ENCODE results near the gene HSP90AA1. TPM values are rescaled to one million over a fixed set of nuclear protein-coding genes. Genes with fewer than 3 reads are reported as not detected.
"Not testable (repeated sequence)": the region's sequence is repeated elsewhere in the genome, so short reads cannot be mapped to it uniquely, and the experiment has no call there.

The HSP90AA1 gene
- total RNA-seq, 2 experiments from 2014 or later: 1,344 to 1,372 TPM

- intact Hi-C loops (cut with DNase I, micrococcal nuclease): loop anchor here (5.0 to 10.0 kb wide), 2 partner anchors 59 to 1707 kb away; partner anchors contain the start of gene WDR25 (in 1 of the 2)
- CTCF ChIA-PET: interaction anchor here (0.7 to 1.1 kb wide), 2 partner anchors 230 to 252 kb away, joined by 3 read pairs; no protein-coding TSS in a partner anchor
- peak overlapping the region; percentile 61 for H3K27ac Mint-ChIP-seq
Measured at GRCh38 chr14:102081231-102082080, 5.4 kb downstream of the HSP90AA1 start.

GRCh38 chr14:102080183-102081080 lies 6.4 kb downstream of the HSP90AA1 start:
- H3K4me1 Mint-ChIP-seq: peaks cover 44% of the 10 kb centered on the region
- DNase-seq (no peak), ATAC-seq (no peak)
- H3K9me3 Mint-ChIP-seq (ENCODE audit: low read depth): no peaks in the 10 kb centered on the region
- intact Hi-C loops (cut with DNase I, micrococcal nuclease): loop anchor here (5.0 to 10.0 kb wide), 2 partner anchors 58 to 1706 kb away; partner anchors contain the start of gene WDR25 (in 1 of the 2)
- H3K4me3 Mint-ChIP-seq: peak overlapping the region; percentile 11
- peak overlapping the region; percentile 39 for H3K27ac Mint-ChIP-seq
- ChIA-PET POLR2A (interaction anchor here (0.9 kb wide), 1 partner anchor 115 kb away, joined by 3 read pairs; no protein-coding TSS in a partner anchor), CTCF (interaction anchor here (0.6 to 1.8 kb wide), 2 partner anchors 16 to 117 kb away, joined by 3 to 7 read pairs; no protein-coding TSS in a partner anchor)
- peaks cover 74% of the 10 kb centered on the region for H3K36me3 Mint-ChIP-seq (ENCODE audit: low read depth)
- H3K27me3 Mint-ChIP-seq: no peaks in the 10 kb centered on the region

More at GRCh38 chr14:102081231-102082080, 5.4 kb downstream of the HSP90AA1 start:
- POLR2A ChIA-PET: interaction anchor here (0.9 kb wide), 1 partner anchor 116 kb away, joined by 3 read pairs; no protein-coding TSS in a partner anchor
- no peaks in the 10 kb centered on the region for H3K9me3 Mint-ChIP-seq (ENCODE audit: low read depth)
- H3K4me3 Mint-ChIP-seq: peak overlapping the region; percentile 77
- peaks cover 46% of the 10 kb centered on the region for H3K4me1 Mint-ChIP-seq
- ATAC-seq: no peak
- H3K36me3 Mint-ChIP-seq (ENCODE audit: low read depth): peaks cover 83% of the 10 kb centered on the region
- no peaks in the 10 kb centered on the region for H3K27me3 Mint-ChIP-seq
- no peak for DNase-seq

GRCh38 chr14:102079700-102079979 lies 7.2 kb downstream of the HSP90AA1 start:
- intact Hi-C loops (cut with DNase I, micrococcal nuclease): no loop called here
- Mint-ChIP-seq H3K9me3 (ENCODE audit: low read depth) (no peaks in the 10 kb centered on the region), H3K27me3 (no peaks in the 10 kb centered on the region), H3K4me3 (no peak overlapping the region), H3K36me3 (ENCODE audit: low read depth) (peaks cover 68% of the 10 kb centered on the region), H3K4me1 (peaks cover 40% of the 10 kb centered on the region), H3K27ac (peak overlapping the region; percentile 9)
- ChIA-PET POLR2A (no interaction called here), CTCF (interaction anchor here (1.8 kb wide), 1 partner anchor 17 kb away, joined by 7 read pairs; no protein-coding TSS in a partner anchor)
- no peak for DNase-seq
- no peak for ATAC-seq

GRCh38 chr14:102078831-102079699 lies 7.8 kb downstream of the HSP90AA1 start:
- no peak overlapping the region for H3K4me3 Mint-ChIP-seq
- H3K27ac Mint-ChIP-seq: peak overlapping the region; percentile 65
- H3K36me3 Mint-ChIP-seq (ENCODE audit: low read depth): peaks cover 68% of the 10 kb centered on the region
- intact Hi-C loops (cut with DNase I, micrococcal nuclease): no loop called here
- ATAC-seq (no peak), DNase-seq (no peak)
- no peaks in the 10 kb centered on the region for H3K27me3 Mint-ChIP-seq
- peaks cover 38% of the 10 kb centered on the region for H3K4me1 Mint-ChIP-seq
- CTCF ChIA-PET: interaction anchor here (0.7 to 1.8 kb wide), 3 partner anchors 17 to 1366 kb away, joined by 3 to 7 read pairs (median 4); no protein-coding TSS in a partner anchor
- POLR2A ChIA-PET: no interaction called here
- no peaks in the 10 kb centered on the region for H3K9me3 Mint-ChIP-seq (ENCODE audit: low read depth)

DNA sequence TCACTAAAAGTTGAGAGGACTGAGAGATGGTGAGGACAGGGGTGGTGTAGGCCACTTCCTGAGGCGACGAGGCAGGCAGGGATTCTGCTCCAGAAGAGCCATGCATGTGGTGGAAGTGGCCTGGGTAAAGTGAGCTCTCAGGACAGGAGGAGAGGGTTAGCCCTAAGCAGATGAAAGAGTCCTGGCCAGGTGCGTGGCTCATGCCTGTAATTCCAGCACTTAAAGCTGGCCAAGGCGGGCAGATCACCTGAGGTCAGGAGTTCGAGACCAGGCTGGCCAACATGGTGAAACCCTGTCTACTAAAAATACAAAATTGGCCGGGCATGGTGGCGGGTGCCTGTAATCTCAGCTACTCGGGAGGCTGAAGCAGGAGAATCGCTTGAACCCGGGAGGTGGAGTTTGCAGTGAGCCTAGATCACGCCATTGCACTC lies 8.5 kb downstream of the HSP90AA1 start:
- H3K27me3 Mint-ChIP-seq; intact Hi-C loops (cut with DNase I, micrococcal nuclease); POLR2A ChIA-PET; ATAC-seq; H3K4me3 Mint-ChIP-seq; H3K9me3 Mint-ChIP-seq (ENCODE audit: low read depth); DNase-seq: not testable (repeated sequence)
- CTCF ChIA-PET: interaction anchor here (0.7 to 1.8 kb wide), 3 partner anchors 18 to 1366 kb away, joined by 3 to 7 read pairs (median 4); no protein-coding TSS in a partner anchor
- H3K27ac Mint-ChIP-seq: peak overlapping the region; percentile 37
- peaks cover 31% of the 10 kb centered on the region for H3K4me1 Mint-ChIP-seq
- peaks cover 61% of the 10 kb centered on the region for H3K36me3 Mint-ChIP-seq (ENCODE audit: low read depth)

GRCh38 chr14:102077382-102077709 lies 9.5 kb downstream of the HSP90AA1 start:
- peaks cover 51% of the 10 kb centered on the region for H3K36me3 Mint-ChIP-seq (ENCODE audit: low read depth)
- no peak for DNase-seq
- H3K27me3 Mint-ChIP-seq: no peaks in the 10 kb centered on the region
- no peak overlapping the region for H3K4me3 Mint-ChIP-seq
- ATAC-seq: peak; percentile 27
- H3K27ac Mint-ChIP-seq: no peak overlapping the region
- no peaks in the 10 kb centered on the region for H3K9me3 Mint-ChIP-seq (ENCODE audit: low read depth)
- intact Hi-C loops (cut with DNase I, micrococcal nuclease): no loop called here
- CTCF ChIA-PET: interaction anchor here (1.1 kb wide), 1 partner anchor 12 kb away, joined by 3 read pairs; no protein-coding TSS in a partner anchor
- peaks cover 22% of the 10 kb centered on the region for H3K4me1 Mint-ChIP-seq
- POLR2A ChIA-PET: no interaction called here

- no peaks in the 10 kb centered on the region for H3K9me3 Mint-ChIP-seq (ENCODE audit: low read depth)
- H3K27me3 Mint-ChIP-seq: no peaks in the 10 kb centered on the region
- H3K4me1 Mint-ChIP-seq: peaks cover 3% of the 10 kb centered on the region
- no peak overlapping the region for H3K27ac Mint-ChIP-seq
- CTCF ChIA-PET: interaction anchor here (0.7 kb wide), 1 partner anchor 681 kb away, joined by 3 read pairs; no protein-coding TSS in a partner anchor
- peaks cover 29% of the 10 kb centered on the region for H3K36me3 Mint-ChIP-seq (ENCODE audit: low read depth)
- intact Hi-C loops (cut with DNase I, micrococcal nuclease): no loop called here
- no peak overlapping the region for H3K4me3 Mint-ChIP-seq
- ATAC-seq: no peak
- no peak for DNase-seq
- POLR2A ChIA-PET: interaction anchor here (0.9 kb wide), 1 partner anchor 84 kb away, joined by 3 read pairs; no protein-coding TSS in a partner anchor
Measured at GRCh38 chr14:102075155-102075554, 11.7 kb downstream of the HSP90AA1 start.

DNA sequence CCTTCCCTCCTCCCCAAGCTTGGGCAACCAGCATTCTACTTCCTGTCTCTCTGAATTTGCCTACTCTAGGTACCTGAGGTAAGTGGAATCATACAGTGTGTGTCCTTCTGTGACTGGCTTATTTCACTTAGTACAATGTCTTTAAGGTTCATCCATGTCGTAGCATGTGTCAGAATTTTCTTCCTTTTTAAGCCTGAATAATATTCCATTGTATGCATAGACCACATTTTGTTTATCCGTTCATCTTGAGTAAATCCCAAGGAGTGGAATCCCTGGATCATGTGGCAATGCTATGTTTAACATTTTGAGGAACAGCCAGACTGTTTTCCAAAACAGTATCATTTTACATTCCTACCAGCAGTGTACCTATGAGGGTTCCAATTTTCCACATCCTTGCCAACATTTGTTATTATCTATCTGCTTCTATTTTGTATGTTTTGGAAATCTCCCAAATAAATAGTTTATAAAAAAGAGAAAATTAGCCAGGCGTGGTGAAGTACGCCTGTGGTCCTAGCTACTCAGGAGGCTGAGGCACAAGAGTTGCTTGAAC lies 12.4 kb downstream of the HSP90AA1 start:
- H3K9me3 Mint-ChIP-seq (ENCODE audit: low read depth): no peaks in the 10 kb centered on the region
- DNase-seq: no peak
- no peaks in the 10 kb centered on the region for H3K27me3 Mint-ChIP-seq
- H3K36me3 Mint-ChIP-seq (ENCODE audit: low read depth): peaks cover 23% of the 10 kb centered on the region
- H3K4me3 Mint-ChIP-seq: no peak overlapping the region
- CTCF ChIA-PET: interaction anchor here (0.9 kb wide), 1 partner anchor 8 kb away, joined by 3 read pairs; no protein-coding TSS in a partner anchor
- POLR2A ChIA-PET: interaction anchor here (0.9 kb wide), 1 partner anchor 83 kb away, joined by 3 read pairs; no protein-coding TSS in a partner anchor
- H3K4me1 Mint-ChIP-seq: no peaks in the 10 kb centered on the region
- no peak for ATAC-seq
- H3K27ac Mint-ChIP-seq: no peak overlapping the region
- intact Hi-C loops (cut with DNase I, micrococcal nuclease): no loop called here

GRCh38 chr14:102071283-102071998 lies 15.4 kb downstream of the HSP90AA1 start:
- no peak for ATAC-seq
- ChIA-PET POLR2A (no interaction called here), CTCF (interaction anchor here (0.9 kb wide), 1 partner anchor 57 kb away, joined by 4 read pairs; no protein-coding TSS in a partner anchor)
- H3K4me3 Mint-ChIP-seq: no peak overlapping the region
- H3K9me3 Mint-ChIP-seq (ENCODE audit: low read depth): no peaks in the 10 kb centered on the region
- H3K27ac Mint-ChIP-seq: no peak overlapping the region
- H3K4me1 Mint-ChIP-seq: peaks cover under 1% of the 10 kb centered on the region
- peaks cover 8% of the 10 kb centered on the region for H3K36me3 Mint-ChIP-seq (ENCODE audit: low read depth)
- DNase-seq: no peak
- no peaks in the 10 kb centered on the region for H3K27me3 Mint-ChIP-seq
- intact Hi-C loops (cut with DNase I, micrococcal nuclease): no loop called here

DNA sequence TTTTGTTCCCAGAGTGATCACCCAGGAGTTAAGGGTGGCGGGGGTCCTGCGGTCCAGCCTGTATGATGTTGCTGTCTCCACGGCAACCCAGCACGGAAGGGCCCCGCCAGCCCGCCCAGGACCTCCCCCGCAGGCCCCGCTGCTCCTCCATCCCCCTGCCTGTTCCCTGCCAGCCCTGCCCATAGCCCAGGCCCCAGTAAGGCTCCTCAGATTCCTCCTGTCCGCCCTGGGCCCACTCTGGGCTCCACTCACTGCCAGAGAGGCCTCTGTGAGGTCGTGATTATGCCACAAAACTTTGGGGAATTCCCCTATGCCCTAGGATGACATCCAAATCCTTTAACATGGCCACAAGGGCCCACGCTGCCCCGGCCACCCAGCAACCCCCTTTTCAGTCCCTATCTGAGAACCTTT lies 20.8 kb downstream of the HSP90AA1 start:
- Mint-ChIP-seq H3K27ac (no peak overlapping the region), H3K9me3 (ENCODE audit: low read depth) (no peaks in the 10 kb centered on the region), H3K4me1 (peaks cover 3% of the 10 kb centered on the region), H3K27me3 (no peaks in the 10 kb centered on the region), H3K4me3 (no peak overlapping the region), H3K36me3 (ENCODE audit: low read depth) (no peaks in the 10 kb centered on the region)
- intact Hi-C loops (cut with DNase I, micrococcal nuclease): no loop called here
- ATAC-seq: peak; percentile 39
- DNase-seq: no peak
- POLR2A ChIA-PET: no interaction called here
- CTCF ChIA-PET: no interaction called here

Measured in activated CD4-positive, alpha-beta T cell treated with anti-CD3 and anti-CD28 coated beads for 36 hours (primary cell).